Smooth muscle cell of the brain vasculature (primary cell): ENCODE measurements around the gene MRPL20.
"Not testable (repeated sequence)": the region's sequence is repeated elsewhere in the genome, so short reads cannot be mapped to it uniquely, and the experiment has no call there.

Experiments
- DNase-seq: peaks from one replicate; pipeline ENCODE4 v3.0.0-alpha.2; 2012; ENCODE audit warnings: low read depth, low spot score

MRPL20 gene

DNA sequence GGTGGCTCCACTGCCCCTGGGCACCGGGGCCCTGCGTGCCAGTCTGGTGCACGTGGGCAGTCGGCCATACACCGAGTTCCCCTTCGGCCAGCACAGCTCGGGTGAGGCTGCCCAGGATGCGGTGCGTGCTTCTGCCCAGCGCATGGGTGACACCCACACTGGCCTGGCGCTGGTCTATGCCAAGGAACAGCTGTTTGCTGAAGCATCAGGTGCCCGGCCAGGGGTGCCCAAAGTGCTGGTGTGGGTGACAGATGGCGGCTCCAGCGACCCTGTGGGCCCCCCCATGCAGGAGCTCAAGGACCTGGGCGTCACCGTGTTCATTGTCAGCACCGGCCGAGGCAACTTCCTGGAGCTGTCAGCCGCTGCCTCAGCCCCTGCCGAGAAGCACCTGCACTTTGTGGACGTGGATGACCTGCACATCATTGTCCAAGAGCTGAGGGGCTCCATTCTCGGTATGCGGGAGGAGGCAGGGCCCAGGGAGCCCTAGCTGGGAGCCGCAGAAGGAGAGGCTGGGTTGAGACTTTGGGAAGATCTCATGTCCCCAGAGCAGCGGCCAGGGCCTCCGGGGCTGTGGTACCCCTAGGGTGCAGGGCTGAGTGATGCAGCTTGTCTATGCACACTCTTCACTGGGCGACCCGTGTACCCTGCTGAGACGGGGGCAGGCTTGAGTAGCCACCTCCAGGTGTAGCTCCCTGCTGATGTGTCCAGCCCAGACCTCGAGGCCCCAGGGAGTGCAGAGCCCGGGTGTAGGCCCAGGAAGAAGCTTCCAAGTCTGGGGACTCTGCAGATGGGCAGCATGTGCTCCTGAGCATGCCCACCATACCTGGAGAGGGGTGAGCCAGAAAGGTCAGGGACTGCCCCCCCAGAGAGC lies 30.2 kb upstream of the MRPL20 start:
- DNase-seq, result no peak

DNA sequence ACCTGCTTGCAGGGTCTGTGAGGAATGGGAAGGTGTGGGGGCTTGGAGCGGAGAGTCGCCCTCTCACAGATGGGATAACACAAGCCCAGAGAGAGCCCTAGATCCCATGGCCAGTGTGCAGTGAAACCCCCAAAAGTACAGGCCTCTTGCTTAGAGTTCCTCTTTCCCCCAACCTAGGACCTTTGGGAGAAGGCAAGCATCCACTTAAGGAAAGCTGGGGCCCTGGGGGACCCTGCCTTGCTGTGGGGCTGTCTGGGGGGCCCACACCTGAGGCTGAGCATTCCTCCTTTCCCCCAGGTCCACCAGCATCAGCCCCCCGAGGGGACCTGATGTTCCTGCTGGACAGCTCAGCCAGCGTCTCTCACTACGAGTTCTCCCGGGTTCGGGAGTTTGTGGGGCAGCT lies 29.5 kb upstream of the MRPL20 start:
- no peak for DNase-seq

DNA sequence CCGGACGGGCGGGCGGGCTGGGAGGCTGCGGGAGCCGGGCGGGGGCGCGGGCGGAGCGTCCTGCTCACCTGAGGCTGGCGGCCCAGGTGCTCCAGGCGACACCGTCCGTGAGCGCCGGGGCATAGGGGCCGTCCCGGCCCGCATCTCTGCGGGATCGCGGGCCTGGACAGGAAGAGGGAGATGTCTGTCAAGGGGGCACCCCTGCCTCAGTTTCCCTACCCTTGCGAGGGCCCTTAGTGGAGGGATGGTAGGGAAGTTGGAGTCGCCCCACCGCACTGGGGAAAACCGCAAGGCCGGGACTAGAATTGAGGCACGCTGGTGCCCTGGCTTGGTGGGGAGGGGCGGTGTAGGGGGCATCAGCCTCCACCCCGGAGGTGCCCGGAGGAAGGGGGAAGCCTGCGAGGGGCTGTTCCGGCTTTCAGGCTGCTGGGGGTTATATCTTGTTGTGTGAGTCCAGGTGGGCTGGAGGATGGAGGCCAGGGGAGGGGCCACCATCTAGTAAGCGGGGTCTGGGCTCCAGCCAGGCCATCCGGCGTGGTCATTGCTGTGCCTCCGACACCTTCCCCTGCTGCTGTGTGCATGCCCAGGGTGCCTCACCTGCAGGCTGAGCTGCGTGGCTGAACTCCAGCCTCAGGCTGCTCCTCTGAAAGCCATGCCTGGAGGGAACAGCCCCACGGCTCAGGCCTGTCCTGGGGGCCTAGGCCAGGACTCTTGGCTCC lies 29.0 kb upstream of the MRPL20 start:
- no peak for DNase-seq

DNA sequence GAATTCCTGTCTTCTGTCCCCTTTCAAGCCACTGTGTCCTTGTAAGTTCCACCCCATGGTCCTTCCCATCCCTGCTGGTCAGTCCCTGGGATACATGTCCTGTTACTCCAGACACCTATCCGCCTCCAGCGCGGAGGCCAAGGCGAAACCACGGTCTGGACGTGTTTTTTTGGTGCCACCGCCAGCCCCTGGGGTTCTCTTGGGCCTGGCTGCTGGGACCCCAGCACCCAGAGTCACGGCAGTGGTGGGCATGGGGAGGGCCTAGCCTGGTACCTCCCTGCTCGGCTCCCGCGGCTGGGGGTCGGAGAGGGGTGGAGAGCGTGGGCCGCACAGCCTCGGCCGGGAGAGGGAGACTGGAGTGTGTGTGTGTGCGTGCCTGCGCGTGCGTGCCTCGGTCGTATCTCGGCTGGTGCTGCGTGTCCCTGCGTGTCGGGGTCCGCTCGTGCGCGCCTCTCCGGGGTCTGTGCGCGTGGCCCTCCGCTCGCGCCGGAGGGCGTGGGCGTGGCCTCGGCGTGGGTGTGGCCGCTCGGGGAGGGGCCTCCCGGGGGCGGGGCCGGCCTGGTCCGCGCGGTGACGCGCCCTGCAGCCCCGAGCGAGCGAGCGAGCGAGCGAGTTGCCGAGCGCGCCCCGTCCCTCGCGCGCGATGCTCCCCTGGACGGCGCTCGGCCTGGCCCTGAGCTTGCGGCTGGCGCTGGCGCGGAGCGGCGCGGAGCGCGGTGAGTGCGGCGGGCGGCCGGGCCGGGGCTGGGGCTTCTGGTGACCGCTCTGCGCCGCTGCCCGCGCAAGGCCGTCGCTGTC lies 28.2 kb upstream of the MRPL20 start, which contains the start of gene VWA1:
VWA1 (plus strand) TSS at position 585 of the 798 bp plus-strand sequence; CDS start at position 644, 59 bp downstream.
- no peak for DNase-seq

DNA sequence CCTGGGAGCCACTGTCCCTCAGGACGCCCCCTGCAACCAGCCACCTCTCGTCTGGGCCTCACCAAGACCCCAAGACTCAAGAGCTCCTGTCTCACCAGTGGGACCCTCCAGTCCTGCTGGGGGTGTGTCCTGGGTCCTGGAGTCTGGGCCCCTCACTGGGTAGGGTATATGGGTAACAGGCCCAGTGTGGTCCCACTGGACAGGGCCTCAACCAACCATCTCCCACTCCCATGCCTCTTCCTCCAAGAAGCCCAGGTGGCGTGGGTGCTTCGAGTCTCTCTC lies 27.7 kb upstream of the MRPL20 start:
- DNase-seq, result no peak

DNA sequence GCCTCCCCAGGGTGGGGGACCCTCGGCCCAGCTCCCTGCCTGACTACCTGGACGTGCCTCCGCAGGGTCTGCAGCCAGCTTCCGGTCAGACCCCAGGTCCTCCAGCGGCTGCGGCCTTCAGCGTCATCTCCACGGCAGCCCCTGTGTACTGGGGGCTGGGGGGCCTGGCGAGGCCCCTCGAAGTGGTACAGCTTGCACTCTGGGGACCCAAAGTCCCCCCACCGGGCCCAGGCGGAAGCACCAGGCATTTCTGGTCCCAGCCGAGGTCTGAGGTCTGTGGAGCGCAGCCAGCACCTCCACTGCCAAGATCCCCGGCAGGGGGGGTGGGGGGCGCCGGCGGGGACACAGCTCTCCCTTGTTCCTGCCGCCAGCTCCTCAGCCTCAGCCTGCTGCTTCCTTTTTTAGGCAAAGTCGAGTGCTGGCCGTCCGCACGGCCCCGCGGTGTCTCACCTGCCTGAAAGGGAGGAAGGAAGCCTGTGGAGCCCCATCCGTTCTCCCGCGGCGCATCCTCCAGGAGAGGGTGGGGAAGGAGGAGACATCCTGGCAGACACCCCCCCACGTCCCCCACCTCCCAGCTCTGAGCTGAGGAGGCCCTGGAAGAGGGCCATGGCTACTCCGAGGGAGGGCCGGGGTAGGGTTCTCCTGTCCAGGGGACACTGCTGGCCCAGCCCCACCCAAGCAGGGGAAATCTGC lies 27.2 kb upstream of the MRPL20 start:
- DNase-seq, result no peak

DNA sequence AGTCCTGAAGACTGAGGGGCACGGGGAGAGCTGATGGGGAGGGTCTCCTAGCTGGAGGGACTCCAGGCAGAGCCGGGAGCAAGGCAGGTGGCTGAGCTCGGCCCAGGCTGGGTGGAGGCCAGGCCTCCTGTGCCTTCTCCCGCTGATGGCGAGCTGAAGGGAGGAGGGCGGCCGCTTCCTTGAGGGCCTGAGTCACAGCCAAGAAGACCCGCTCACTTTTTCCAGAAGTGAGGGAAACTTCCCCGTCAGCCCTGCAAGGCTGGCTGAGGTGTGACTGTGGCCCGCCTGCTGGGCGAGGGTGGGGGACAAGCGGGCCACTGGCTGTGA lies 26.7 kb upstream of the MRPL20 start:
- DNase-seq, result peak; percentile 37

DNA sequence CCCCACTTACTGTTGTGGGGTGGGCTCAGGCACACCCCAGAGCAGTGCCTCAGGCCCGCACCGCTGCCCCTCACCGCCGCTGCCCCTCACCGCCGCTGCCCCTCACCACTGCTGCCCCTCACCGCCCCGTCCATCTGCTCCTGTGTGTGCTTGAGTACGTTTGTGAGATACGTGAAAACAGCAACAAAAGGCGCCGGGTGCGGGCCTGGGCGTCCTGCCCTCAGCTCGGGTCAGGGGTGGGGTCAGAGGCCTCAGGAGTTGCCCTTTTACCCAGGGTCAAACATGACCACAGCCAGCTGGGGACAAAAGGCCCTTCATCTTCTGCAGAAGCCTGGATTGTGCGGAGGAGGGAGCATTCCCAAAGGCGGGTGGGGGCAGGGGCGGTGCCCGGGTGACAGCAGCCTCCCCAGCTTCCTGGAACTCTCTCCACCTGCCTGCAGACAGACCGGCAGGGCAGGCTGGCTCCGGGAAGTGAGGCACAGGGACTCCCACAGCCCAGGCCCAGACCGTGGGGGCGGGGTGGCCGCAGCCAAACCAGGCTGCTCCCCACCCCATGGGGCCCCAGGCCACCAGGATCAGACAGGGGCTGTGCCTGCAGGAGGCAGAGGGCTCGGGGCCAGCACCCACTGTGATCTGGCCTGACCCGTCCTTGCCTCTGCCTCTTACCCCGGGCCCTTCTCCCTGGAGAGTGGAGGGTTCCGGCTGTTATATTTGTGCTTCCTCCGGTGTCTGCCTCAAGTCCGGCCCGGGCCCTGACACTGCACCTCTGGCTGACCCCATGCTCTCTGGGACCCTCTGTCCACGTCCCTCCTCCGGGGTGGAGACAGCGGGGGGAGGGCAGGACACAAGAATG lies 26.1 kb upstream of the MRPL20 start:
- no peak for DNase-seq

DNA sequence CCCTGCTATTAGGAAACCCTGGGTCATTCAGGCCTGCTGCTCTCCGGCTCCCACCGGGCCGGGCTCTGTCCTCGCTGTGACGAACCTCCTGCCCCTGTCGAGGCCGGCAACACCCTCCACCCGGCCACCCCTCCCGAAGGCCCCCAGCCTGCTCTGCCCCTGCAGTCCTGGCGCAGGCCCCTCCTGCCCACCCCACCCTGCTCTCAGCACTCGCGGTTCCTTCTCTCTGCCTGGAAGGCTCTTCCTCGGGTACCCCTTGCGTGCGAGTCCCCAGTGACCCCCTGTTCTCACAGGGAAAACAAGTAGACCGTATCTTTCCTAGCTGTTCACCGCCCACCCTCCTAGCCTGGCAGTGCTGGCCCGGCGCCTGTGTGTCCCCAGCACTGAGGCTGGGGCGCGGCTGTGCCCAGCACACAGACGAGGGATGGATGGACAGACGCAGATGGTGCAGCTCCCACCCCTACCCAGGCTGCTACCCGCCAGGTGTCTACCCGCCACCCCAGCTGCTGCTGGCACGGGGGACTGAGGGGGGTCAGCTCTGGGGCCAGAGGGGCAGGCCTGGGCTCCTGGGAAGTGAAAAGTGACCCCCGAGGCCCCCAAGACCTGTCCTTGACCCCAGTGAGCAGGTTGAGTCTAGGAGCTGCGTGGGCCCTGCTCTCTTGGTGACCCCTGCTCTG lies 25.3 kb upstream of the MRPL20 start:
- no peak for DNase-seq

DNA sequence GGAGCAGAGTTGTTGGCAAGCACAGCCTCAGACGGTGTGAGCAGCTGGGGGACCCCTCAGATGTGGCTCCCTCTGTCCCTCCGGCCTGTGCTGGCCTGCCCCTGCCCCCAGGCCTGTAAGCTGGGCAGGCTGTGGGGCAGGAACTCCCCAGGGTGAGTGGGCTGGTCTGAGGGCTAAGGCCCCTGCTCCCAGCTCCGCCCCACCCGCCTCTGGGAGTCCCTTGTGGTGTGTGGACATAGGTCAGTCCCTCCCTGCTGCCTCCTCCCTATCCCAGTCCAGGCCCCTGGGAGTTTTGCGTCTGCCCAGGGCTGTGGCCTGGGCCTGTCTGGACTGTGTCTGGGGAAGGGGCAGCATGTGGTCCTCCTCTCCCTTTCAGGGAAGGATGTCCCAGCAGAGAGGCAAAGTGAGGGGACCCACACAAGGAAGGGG lies 24.8 kb upstream of the MRPL20 start:
- no peak for DNase-seq

DNA sequence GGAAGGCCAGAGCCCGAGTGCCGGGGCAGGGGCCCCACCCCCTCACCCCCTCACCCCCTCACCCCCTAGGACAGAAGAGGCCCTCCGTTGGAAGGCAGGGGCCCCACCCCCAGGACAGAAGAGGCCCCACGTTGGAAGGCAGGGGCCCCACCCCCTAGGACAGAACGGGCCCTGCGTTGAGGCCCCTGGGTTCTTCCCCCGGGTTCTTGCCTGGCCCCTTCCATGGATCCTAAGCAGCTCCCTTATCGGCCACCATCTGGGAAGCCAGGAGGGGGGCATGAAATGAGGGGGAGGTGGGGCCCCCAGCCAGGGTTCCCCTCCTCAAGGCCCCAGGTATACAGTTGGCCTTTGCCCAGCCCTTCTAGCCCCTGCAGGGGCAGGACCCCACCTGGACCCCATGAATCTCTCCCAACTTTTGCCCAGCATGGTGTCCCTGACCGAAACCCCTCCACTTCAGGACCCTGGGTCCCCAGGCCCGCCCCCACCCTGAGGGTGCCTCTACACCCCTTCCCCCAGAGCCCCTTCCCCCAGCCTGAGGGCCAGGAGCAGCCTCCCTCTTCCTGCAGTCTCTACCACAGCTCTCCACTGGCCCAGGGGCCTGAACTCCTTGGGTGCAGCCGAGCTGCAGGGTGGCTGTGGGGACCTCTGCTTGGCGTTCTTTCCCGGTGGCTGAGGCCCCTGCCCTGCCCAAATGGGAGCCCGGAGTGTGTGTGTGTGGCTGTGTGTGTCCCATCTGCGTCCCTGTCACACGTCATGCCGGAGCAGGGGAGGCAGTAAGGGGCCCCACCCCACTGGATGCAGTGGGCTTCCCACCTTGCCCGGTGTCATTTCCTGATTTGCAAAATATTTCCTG lies 24.1 kb upstream of the MRPL20 start:
- DNase-seq, result no peak

DNA sequence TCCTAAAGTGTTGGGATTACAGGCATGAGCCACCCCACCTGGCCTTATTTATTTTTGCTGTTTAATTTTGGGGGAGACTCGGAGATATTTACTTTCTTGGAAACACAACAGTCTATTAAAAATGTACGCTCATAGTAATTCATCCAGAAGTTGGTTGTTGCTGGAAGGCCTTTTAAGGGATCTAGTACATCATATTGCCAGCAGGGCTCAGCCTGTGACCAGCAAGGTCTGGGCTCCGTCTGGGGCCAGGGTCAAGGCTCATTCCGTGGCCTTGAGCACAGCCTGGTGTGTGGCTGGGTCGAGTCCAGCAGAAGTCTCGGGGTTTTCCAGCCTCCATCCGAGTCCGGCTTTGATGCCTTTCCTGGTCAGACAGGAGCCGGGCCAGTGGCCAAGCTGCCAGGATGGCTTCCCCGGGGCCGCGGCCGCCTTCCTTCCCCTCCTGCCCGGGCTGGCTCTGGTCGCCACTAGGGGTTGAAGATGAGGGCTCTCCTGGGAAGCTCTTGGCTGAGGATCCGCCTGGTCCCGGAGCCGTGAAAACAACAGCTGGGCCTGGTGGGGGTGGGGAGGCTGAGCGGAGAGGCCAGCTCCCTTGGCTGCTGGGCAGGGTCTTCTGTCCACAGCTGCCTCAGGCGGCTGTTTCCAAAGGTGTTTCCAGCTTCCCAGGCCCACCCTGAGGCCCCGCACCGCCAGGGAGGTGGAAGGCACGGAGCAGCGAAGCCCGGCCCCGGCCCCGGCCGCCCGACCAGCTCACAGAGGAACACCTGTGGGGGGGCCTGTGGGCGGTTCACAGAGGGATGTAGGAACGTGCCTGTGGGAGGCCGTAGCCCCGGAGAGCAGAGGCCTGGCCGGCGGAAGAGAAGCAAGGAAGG lies 23.3 kb upstream of the MRPL20 start:
- peak; percentile 54 for DNase-seq

DNA sequence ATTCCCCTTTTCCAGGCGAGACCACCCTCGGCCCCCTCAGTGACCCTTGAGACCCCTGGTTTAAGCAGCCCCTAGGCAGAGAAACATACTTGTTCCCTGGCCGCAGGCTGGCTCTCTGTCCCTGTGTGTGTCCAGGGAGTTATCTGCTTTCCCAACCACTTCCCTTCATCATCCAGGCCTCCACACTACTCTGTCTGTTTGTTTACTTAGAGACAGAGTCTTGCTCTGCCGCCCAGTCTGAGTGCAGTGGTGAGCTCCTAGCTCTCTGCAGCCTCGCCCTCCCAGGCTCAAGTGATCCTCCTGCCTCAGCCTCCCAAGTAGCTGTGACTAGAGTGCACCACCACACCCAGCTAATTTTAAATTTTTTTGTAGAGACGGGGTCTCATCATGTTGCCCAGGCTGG lies 22.6 kb upstream of the MRPL20 start:
- DNase-seq, result no peak

DNA sequence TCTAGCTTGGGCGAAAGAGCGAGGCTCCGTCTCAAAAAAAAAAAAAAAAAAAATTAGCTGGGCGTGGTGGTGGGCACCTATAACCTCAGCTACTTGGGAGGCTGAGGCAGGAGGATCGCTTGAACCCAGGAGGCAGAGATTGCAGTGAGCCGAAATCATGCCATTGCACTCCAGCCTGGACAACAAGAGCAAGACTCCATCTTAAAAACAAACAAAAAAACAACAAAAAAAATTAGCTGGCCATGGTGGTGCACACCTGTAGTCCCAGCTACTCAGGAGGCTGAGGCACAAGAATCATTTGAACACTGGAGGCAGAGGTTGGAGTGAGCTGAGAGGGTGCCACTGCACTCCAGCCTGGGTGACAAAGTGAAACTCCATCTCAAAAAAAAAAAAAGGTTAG lies 21.9 kb upstream of the MRPL20 start:
- not testable (repeated sequence) for DNase-seq

DNA sequence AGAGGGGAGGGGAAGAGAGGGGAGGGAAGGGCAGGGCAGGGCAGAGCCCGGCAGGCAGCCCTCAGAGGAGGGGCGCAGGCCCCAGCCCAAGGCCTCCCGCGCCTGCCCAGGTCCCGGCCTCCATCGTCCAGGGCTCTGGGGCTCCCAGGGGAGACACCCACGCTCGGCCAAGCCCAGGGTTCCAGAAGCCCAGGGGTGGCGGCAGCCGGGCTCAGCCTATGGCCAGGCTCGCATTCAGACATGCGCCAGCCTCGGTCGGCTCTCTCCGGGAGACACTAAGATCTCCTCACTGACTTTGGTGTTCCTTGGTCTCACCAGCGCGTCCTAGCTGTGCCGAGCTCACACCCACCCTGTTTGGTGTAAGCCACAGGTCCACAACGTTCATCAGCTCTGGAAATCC lies 21.1 kb upstream of the MRPL20 start:
- DNase-seq, result no peak

DNA sequence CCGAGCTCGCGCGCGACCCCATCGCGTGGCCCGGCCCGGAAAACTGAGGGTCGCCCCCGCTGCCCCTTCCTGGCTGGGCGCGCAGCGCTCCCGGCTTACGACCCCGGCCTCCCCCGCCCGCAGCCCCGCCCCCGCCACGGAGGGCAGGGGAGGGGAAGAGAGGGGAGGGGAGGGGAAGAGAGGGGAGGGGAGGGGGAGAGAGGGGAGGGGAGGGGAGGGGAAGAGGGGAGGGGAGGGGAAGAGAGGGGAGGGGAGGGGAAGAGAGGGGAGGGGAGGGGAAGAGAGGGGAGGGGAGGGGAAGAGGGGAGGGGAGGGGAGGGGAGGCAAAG lies 20.7 kb upstream of the MRPL20 start:
- DNase-seq, result no peak

DNA sequence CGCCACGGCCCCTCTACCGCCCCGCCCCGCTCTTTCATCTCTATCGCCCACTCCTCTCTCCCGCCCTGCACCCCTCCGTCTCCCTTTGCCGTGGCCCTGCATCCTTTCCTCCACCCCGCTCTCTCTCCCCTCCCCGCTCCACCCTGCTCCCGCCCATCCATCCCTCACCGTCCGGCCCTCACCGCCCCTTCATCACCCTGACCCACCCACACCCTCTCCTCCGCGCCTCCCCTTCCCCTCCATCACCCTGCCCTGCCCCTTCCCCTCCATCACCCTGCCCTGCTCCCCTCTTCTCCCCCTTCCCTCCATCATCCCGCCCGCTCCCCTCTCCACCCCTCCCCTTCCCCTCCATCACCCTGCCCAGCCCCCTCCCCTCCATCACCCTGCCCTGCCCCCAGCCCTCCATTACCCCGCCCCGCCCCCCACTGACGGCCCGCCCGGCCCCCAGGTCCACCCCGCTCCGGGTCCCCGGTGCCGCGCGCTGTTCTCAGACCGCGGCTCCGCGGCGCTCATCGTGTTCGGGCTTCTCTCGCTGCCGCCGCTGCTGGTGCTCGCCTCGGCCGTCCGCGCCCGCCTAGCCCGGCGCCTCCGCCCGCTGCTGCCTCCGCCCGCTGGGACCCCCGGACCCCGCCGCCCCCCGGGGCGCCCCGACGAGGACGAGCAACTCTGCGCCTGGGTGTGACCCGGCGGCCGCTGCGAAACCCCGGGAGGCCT lies 20.2 kb upstream of the MRPL20 start:
- DNase-seq, result no peak
